Vagina (tissue), 2 donors: Measurements from ENCODE around the gene BMAL1.

Experiments used
- POLR2A ChIP-seq, 2 donors: fragments of 450-650 bp; IDR thresholded peaks; one replicate each; pipeline ENCODE4 v1.6.1; 2017; ENCODE audit warnings: antibody characterized with exemption in 2 of 2, mild to moderate bottlenecking in 2 of 2, moderate library complexity in 2 of 2
- TF ChIP-seq, protein P1 (sequence below), 3 experiments: fragments of 450-650 bp in 2 of 3; fragments of 200-600 bp in 1 of 3; sonication (generic) in 1 of 3; IDR thresholded peaks; one replicate each; pipeline ENCODE4 v1.5.1; 2017 to 2019; ENCODE audit warnings: antibody characterized with exemption in 3 of 3, mild to moderate bottlenecking in 2 of 3, moderate library complexity in 2 of 3

DNA sequence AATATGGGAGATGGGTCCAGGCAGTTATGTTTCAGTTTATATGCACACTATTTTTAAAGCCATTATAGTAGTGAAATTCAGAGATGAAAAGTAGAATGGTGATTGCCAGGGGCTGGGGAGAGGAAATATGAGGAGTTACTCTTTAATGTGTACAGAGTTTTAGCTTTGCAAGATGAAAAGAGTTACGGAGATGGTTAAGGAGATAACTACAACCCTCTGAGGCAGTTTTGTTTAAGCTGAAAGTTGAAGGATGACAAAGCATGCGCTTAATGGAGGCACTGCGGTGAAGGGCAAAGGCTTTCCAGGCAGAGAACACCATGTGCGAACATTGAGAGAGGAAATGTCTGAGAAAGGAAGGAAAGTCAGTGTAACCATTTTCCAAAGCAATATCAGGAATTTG is 18.2 kb upstream of the BMAL1 start:
- TF ChIP-seq, protein P1, sequence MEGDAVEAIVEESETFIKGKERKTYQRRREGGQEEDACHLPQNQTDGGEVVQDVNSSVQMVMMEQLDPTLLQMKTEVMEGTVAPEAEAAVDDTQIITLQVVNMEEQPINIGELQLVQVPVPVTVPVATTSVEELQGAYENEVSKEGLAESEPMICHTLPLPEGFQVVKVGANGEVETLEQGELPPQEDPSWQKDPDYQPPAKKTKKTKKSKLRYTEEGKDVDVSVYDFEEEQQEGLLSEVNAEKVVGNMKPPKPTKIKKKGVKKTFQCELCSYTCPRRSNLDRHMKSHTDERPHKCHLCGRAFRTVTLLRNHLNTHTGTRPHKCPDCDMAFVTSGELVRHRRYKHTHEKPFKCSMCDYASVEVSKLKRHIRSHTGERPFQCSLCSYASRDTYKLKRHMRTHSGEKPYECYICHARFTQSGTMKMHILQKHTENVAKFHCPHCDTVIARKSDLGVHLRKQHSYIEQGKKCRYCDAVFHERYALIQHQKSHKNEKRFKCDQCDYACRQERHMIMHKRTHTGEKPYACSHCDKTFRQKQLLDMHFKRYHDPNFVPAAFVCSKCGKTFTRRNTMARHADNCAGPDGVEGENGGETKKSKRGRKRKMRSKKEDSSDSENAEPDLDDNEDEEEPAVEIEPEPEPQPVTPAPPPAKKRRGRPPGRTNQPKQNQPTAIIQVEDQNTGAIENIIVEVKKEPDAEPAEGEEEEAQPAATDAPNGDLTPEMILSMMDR (IDR thresholded peaks at IDR 0.05): no peak
- TF ChIP-seq POLR2A (IDR thresholded peaks at IDR 0.05): no peak
